ENCODE measurements around the gene ZNF853. TPM values are rescaled to one million over a fixed set of nuclear protein-coding genes. Genes with fewer than 3 reads are reported as not detected.
"Not testable (repeated sequence)": the region's sequence is repeated elsewhere in the genome, so short reads cannot be mapped to it uniquely, and the experiment has no call there.

The ZNF853 gene
- polyA plus RNA-seq, 1 donor (not counting 4 experiments of a cell fraction or from before 2014, with no cell fraction given), result 0.03 TPM

DNA sequence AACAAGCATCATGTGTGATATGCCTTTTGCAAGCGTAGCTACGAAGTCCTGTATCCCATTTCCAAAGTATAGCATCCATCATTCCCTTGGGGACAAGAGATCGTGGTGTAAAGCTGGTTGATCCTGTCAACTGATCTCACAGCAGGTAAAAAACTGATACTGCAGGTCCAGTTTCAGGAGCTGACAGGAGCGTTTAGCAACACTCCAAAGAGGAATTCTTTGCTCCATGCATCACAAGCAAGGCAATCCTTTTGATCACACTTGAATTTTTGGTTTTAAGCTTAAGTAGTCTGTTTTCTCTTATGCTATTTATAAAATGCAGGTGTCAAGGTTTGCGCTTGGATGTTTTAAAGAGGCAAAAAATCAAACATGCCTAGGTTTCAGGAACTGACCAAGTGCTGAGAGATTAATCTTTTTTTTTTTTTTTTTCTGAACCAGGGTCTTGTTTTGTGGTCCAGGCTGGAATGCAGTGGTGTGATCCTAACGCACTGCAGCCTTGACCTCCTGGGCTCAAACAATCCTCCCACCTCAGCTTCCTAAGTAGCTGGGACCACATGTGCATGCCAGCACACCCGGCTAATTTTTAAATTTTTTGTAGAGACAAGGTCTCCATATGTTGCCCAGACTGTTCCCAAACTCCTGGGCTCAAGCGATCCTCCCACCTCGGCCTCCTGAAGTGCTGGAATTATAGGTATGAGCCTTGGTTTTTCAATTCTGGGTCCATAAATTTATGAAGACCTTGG is 40.0 kb upstream of the ZNF853 start:
- no peak overlapping the region for H2AFZ ChIP-seq (ENCODE audit: control insufficient read depth, low read length)
- H3K9me1 ChIP-seq (ENCODE audit: control insufficient read depth, extremely low read depth, insufficient read depth, low read length), result no peaks in the 10 kb centered on the region
- H3K27me3 ChIP-seq (ENCODE audit: control insufficient read depth, extremely low read depth, insufficient read depth, low read length), result no peaks in the 10 kb centered on the region
- no peak for FAIRE-seq
- H3K27ac ChIP-seq (ENCODE audit: control insufficient read depth, insufficient read depth, low read length), result no peak overlapping the region
- H3K4me1 ChIP-seq (ENCODE audit: control insufficient read depth, extremely low read depth, insufficient read depth, low read length), result no peaks in the 10 kb centered on the region
- no peaks in the 10 kb centered on the region for H4K20me1 ChIP-seq (ENCODE audit: control insufficient read depth, extremely low read depth, insufficient read depth, low read length)
- no peak overlapping the region for H3K9ac ChIP-seq (ENCODE audit: control insufficient read depth, extremely low read depth, insufficient read depth, low read length)
- H3K36me3 ChIP-seq (ENCODE audit: control insufficient read depth in 2 of 2, extremely low read depth in 1 of 2, insufficient read depth in 2 of 2, low read length in 2 of 2), result peaks cover 2 to 4% of the 10 kb centered on the region in 2 experiments
- H3K9me3 ChIP-seq (ENCODE audit: control insufficient read depth, low read depth, low read length), result no peaks in the 10 kb centered on the region
- no peak overlapping the region for H3K4me3 ChIP-seq (ENCODE audit: control insufficient read depth in 2 of 3, extremely low read depth in 1 of 3, insufficient read depth in 2 of 3, low read depth in 1 of 3, low read length in 3 of 3)
- H3K79me2 ChIP-seq (ENCODE audit: control insufficient read depth, insufficient read depth, low read length), result no peaks in the 10 kb centered on the region
- no peak overlapping the region for H3K4me2 ChIP-seq (ENCODE audit: control insufficient read depth, extremely low read depth, insufficient read depth, low read depth, low read length)
- no peak for TF ChIP-seq EZH2 (IDR thresholded peaks at IDR 0.05; ENCODE audit: low read length)
- TF ChIP-seq, protein P1, sequence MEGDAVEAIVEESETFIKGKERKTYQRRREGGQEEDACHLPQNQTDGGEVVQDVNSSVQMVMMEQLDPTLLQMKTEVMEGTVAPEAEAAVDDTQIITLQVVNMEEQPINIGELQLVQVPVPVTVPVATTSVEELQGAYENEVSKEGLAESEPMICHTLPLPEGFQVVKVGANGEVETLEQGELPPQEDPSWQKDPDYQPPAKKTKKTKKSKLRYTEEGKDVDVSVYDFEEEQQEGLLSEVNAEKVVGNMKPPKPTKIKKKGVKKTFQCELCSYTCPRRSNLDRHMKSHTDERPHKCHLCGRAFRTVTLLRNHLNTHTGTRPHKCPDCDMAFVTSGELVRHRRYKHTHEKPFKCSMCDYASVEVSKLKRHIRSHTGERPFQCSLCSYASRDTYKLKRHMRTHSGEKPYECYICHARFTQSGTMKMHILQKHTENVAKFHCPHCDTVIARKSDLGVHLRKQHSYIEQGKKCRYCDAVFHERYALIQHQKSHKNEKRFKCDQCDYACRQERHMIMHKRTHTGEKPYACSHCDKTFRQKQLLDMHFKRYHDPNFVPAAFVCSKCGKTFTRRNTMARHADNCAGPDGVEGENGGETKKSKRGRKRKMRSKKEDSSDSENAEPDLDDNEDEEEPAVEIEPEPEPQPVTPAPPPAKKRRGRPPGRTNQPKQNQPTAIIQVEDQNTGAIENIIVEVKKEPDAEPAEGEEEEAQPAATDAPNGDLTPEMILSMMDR (optimal IDR thresholded peaks at IDR 0.05 in 1 of 3, IDR thresholded peaks at IDR 0.05 in 1 of 3, conservative IDR thresholded peaks at IDR 0.05 in 1 of 3; ENCODE audit: extremely low read depth in 1 of 3, insufficient read depth in 2 of 3, low read length in 3 of 3), result no peak
- dilution Hi-C loops (cut with MboI; ENCODE audit: extremely low pct_ligation_motif_present, low sequenced_read_pairs), result no loop called here
- DNase-seq (ENCODE audit: low read depth, low spot score), result no peak

DNA sequence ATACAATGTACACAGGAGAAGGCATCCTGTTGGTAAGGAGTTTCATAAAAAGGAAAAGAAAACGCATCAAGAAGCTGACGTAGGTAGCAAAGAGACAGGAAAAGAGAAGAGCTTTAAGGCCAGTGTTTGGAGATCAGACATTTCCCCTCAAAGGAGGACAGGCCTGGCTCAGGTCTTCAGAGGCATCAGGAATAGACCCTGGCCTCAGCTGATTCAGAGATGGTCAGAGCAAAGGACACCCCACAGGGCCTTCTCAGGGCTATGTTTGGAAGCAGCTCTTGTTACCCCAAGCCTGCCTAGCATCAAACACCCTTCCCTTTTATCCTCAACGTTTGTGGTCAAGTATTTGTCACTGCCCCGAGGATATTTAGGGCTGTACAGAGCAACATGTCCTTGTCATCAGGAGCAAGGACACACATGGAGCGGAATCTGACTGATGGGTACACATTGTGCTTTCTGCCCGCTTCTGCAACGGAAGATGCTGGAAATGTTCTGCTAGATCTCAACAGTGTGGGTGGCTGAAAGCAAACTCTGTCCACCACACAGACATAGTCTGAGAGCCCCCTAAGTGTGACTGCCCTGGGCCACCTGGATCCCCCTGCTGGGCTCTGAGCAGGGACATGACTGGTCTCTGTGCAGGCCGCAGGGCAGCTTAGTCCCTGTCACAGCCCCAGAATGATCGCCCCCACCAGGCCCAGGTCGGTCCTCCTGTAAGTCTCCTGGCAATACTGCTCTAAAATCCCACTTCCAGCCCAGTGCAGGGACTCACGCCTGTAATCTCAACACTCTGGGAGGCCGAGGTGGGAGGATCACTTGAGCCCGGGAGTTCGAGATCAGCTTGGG is 39.2 kb upstream of the ZNF853 start:
- peak overlapping the region in 1 of 3 experiments; percentile 15 for H3K4me3 ChIP-seq (ENCODE audit: control insufficient read depth in 2 of 3, extremely low read depth in 1 of 3, insufficient read depth in 2 of 3, low read depth in 1 of 3, low read length in 3 of 3)
- H4K20me1 ChIP-seq (ENCODE audit: control insufficient read depth, extremely low read depth, insufficient read depth, low read length), result no peaks in the 10 kb centered on the region
- peaks cover 2 to 4% of the 10 kb centered on the region in 2 experiments for H3K36me3 ChIP-seq (ENCODE audit: control insufficient read depth in 2 of 2, extremely low read depth in 1 of 2, insufficient read depth in 2 of 2, low read length in 2 of 2)
- FAIRE-seq (no peak), DNase-seq (ENCODE audit: low read depth, low spot score) (no peak)
- no peaks in the 10 kb centered on the region for H3K27me3 ChIP-seq (ENCODE audit: control insufficient read depth, extremely low read depth, insufficient read depth, low read length)
- H3K79me2 ChIP-seq (ENCODE audit: control insufficient read depth, insufficient read depth, low read length), result no peaks in the 10 kb centered on the region
- no peaks in the 10 kb centered on the region for H3K9me3 ChIP-seq (ENCODE audit: control insufficient read depth, low read depth, low read length)
- peak overlapping the region; percentile 27 for H3K4me2 ChIP-seq (ENCODE audit: control insufficient read depth, extremely low read depth, insufficient read depth, low read depth, low read length)
- dilution Hi-C loops (cut with MboI; ENCODE audit: extremely low pct_ligation_motif_present, low sequenced_read_pairs), result no loop called here
- no peak overlapping the region for H3K27ac ChIP-seq (ENCODE audit: control insufficient read depth, insufficient read depth, low read length)
- no peak for TF ChIP-seq EZH2 (IDR thresholded peaks at IDR 0.05; ENCODE audit: low read length)
- TF ChIP-seq, protein P1 (optimal IDR thresholded peaks at IDR 0.05 in 1 of 3, IDR thresholded peaks at IDR 0.05 in 1 of 3, conservative IDR thresholded peaks at IDR 0.05 in 1 of 3; ENCODE audit: extremely low read depth in 1 of 3, insufficient read depth in 2 of 3, low read length in 3 of 3), result no peak
- H3K9ac ChIP-seq (ENCODE audit: control insufficient read depth, extremely low read depth, insufficient read depth, low read length), result no peak overlapping the region
- H3K9me1 ChIP-seq (ENCODE audit: control insufficient read depth, extremely low read depth, insufficient read depth, low read length), result no peaks in the 10 kb centered on the region
- no peak overlapping the region for H2AFZ ChIP-seq (ENCODE audit: control insufficient read depth, low read length)
- H3K4me1 ChIP-seq (ENCODE audit: control insufficient read depth, extremely low read depth, insufficient read depth, low read length), result no peaks in the 10 kb centered on the region

DNA sequence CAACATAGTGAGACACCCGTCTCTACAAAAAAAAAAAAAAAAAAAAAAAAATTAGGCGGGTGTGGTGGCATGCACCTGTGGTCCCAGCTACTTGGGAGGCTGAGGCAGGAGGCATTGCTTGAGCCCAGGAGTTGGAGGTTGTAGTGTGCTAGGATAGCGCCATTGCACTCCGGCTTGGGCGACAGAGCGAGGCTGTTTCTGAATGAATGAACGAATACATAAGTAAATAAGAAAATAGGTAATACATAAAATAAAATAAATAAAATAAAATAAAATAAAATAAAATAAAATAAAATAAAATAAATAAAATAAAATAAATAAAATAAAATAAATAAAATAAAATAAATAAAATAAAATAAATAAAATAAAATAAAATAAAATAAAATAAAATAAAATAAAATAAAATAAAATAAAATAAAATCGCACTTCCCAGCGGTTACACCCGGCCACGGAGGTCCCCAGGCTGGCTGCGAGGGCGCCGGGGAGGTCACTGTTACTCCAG is 38.5 kb upstream of the ZNF853 start:
- H4K20me1 ChIP-seq (ENCODE audit: control insufficient read depth, extremely low read depth, insufficient read depth, low read length); DNase-seq (ENCODE audit: low read depth, low spot score); H3K9me3 ChIP-seq (ENCODE audit: control insufficient read depth, low read depth, low read length); H3K36me3 ChIP-seq (ENCODE audit: control insufficient read depth in 2 of 2, extremely low read depth in 1 of 2, insufficient read depth in 2 of 2, low read length in 2 of 2); H3K4me1 ChIP-seq (ENCODE audit: control insufficient read depth, extremely low read depth, insufficient read depth, low read length); H3K27me3 ChIP-seq (ENCODE audit: control insufficient read depth, extremely low read depth, insufficient read depth, low read length); H3K9me1 ChIP-seq (ENCODE audit: control insufficient read depth, extremely low read depth, insufficient read depth, low read length); H3K79me2 ChIP-seq (ENCODE audit: control insufficient read depth, insufficient read depth, low read length); dilution Hi-C loops (cut with MboI; ENCODE audit: extremely low pct_ligation_motif_present, low sequenced_read_pairs); FAIRE-seq: not testable (repeated sequence)
- H3K27ac ChIP-seq (ENCODE audit: control insufficient read depth, insufficient read depth, low read length), result peak overlapping the region; percentile 71
- peak overlapping the region; percentile 79 for H3K9ac ChIP-seq (ENCODE audit: control insufficient read depth, extremely low read depth, insufficient read depth, low read length)
- peak overlapping the region; percentile 87 for H2AFZ ChIP-seq (ENCODE audit: control insufficient read depth, low read length)
- peak overlapping the region; percentile 64 for H3K4me2 ChIP-seq (ENCODE audit: control insufficient read depth, extremely low read depth, insufficient read depth, low read depth, low read length)
- peak overlapping the region; percentile 59 to 76 (median 73) for H3K4me3 ChIP-seq (ENCODE audit: control insufficient read depth in 2 of 3, extremely low read depth in 1 of 3, insufficient read depth in 2 of 3, low read depth in 1 of 3, low read length in 3 of 3)
